SK-N-SH treated with all-trans-retinoic acid at 6 μM for 48 hours (cell line): ENCODE data around the gene CASTOR1.

Experiments
- ARNTL ChIP-seq: fragments of 450-650 bp; formaldehyde crosslinking; IDR thresholded peaks from 2 replicates; pipeline ENCODE4 v1.5.0; 2020; ENCODE audit warnings: low read depth, mild to moderate bottlenecking, moderate library complexity, borderline replicate concordance
- BACH2 ChIP-seq: fragments of 250-450 bp; sonication (Bioruptor Pico); IDR thresholded peaks from 2 replicates; pipeline ENCODE4 v1.9.0; 2021; ENCODE audit warnings: mild to moderate bottlenecking, borderline replicate concordance
- CSDC2 ChIP-seq: fragments of 250-450 bp; sonication (Bioruptor Pico); IDR thresholded peaks from 2 replicates; pipeline ENCODE4 v1.5.0; 2020; ENCODE audit warnings: mild to moderate bottlenecking, moderate library complexity
- ESRRG ChIP-seq: fragments of 250-450 bp; sonication (Bioruptor Pico); IDR thresholded peaks from 2 replicates; pipeline ENCODE4 v1.6.1; 2021; ENCODE audit warnings: mild to moderate bottlenecking
- PPARA ChIP-seq: fragments of 250-450 bp; sonication (Bioruptor Pico); IDR thresholded peaks from 2 replicates; pipeline ENCODE4 v1.5.0; 2020; ENCODE audit warnings: mild to moderate bottlenecking, borderline replicate concordance
- RARB ChIP-seq: fragments of 250-450 bp; sonication (Bioruptor Pico); IDR thresholded peaks from 2 replicates; pipeline ENCODE4 v1.8.0; 2021; ENCODE audit warnings: mild to moderate bottlenecking, moderate library complexity
- SNAI2 ChIP-seq: fragments of 250-450 bp; sonication (Bioruptor Pico); IDR thresholded peaks from 2 replicates; pipeline ENCODE4 v1.5.0; 2020; ENCODE audit warnings: mild to moderate bottlenecking, moderate library complexity
- ZC3H10 ChIP-seq: fragments of 250-450 bp; sonication (Bioruptor Pico); IDR thresholded peaks from 2 replicates; pipeline ENCODE4 v1.5.1; 2021; ENCODE audit warnings: mild to moderate bottlenecking, moderate library complexity
- ZNF8 ChIP-seq: fragments of 450-650 bp; formaldehyde crosslinking; IDR thresholded peaks from 2 replicates; pipeline ENCODE4 v1.5.0; 2020; ENCODE audit warnings: mild to moderate bottlenecking, moderate library complexity
- TF ChIP-seq, protein P1 (sequence below): fragments of 250-450 bp; sonication (Bioruptor Pico); IDR thresholded peaks from 2 replicates; pipeline ENCODE4 v1.8.0; 2020; ENCODE audit warnings: mild to moderate bottlenecking, moderate library complexity, borderline replicate concordance
- TF ChIP-seq, protein P2 (sequence below): fragments of 250-450 bp; sonication (Bioruptor Pico); IDR thresholded peaks from 2 replicates; pipeline ENCODE4 v1.5.1; 2020; ENCODE audit warnings: low read depth, mild to moderate bottlenecking, moderate library complexity
- TF ChIP-seq, protein P3 (sequence below): fragments of 250-450 bp; sonication (Bioruptor Pico); IDR thresholded peaks from 2 replicates; pipeline ENCODE4 v1.5.0; 2020; ENCODE audit warnings: mild to moderate bottlenecking, moderate library complexity

DNA sequence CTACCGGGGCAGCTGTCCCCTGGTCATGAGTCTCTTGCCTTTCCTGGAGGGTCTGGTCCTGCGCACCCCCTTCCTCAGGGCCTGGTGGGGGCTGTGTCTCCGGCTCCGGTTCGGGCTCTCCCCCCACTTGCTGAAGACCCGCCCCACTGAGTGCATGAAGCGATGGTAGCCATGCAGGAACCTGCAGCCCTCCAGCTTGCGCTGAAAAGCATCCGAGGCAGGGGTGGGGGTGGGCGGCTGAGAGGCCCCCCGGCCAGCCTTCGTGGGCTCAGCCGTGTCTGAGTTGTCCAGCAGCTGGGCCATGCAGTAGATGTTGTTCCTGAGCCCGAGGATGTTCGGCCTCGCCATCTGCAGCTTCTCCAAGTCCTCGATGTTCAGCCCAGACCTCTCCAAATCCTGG, 25.4 kb downstream of the CASTOR1 start:
- TF ChIP-seq, protein P1, sequence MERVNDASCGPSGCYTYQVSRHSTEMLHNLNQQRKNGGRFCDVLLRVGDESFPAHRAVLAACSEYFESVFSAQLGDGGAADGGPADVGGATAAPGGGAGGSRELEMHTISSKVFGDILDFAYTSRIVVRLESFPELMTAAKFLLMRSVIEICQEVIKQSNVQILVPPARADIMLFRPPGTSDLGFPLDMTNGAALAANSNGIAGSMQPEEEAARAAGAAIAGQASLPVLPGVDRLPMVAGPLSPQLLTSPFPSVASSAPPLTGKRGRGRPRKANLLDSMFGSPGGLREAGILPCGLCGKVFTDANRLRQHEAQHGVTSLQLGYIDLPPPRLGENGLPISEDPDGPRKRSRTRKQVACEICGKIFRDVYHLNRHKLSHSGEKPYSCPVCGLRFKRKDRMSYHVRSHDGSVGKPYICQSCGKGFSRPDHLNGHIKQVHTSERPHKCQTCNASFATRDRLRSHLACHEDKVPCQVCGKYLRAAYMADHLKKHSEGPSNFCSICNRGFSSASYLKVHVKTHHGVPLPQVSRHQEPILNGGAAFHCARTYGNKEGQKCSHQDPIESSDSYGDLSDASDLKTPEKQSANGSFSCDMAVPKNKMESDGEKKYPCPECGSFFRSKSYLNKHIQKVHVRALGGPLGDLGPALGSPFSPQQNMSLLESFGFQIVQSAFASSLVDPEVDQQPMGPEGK: no peak
- TF ChIP-seq RARB (CRISPR knock-in tag): no peak
- TF ChIP-seq, protein P2, sequence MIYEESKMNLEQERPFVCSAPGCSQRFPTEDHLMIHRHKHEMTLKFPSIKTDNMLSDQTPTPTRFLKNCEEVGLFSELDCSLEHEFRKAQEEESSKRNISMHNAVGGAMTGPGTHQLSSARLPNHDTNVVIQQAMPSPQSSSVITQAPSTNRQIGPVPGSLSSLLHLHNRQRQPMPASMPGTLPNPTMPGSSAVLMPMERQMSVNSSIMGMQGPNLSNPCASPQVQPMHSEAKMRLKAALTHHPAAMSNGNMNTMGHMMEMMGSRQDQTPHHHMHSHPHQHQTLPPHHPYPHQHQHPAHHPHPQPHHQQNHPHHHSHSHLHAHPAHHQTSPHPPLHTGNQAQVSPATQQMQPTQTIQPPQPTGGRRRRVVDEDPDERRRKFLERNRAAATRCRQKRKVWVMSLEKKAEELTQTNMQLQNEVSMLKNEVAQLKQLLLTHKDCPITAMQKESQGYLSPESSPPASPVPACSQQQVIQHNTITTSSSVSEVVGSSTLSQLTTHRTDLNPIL: no peak
- TF ChIP-seq BACH2 (CRISPR knock-in tag): no peak
- TF ChIP-seq PPARA (CRISPR knock-in tag): no peak
- TF ChIP-seq ARNTL (CRISPR knock-in tag): no peak
- TF ChIP-seq SNAI2: no peak
- TF ChIP-seq, protein P3, sequence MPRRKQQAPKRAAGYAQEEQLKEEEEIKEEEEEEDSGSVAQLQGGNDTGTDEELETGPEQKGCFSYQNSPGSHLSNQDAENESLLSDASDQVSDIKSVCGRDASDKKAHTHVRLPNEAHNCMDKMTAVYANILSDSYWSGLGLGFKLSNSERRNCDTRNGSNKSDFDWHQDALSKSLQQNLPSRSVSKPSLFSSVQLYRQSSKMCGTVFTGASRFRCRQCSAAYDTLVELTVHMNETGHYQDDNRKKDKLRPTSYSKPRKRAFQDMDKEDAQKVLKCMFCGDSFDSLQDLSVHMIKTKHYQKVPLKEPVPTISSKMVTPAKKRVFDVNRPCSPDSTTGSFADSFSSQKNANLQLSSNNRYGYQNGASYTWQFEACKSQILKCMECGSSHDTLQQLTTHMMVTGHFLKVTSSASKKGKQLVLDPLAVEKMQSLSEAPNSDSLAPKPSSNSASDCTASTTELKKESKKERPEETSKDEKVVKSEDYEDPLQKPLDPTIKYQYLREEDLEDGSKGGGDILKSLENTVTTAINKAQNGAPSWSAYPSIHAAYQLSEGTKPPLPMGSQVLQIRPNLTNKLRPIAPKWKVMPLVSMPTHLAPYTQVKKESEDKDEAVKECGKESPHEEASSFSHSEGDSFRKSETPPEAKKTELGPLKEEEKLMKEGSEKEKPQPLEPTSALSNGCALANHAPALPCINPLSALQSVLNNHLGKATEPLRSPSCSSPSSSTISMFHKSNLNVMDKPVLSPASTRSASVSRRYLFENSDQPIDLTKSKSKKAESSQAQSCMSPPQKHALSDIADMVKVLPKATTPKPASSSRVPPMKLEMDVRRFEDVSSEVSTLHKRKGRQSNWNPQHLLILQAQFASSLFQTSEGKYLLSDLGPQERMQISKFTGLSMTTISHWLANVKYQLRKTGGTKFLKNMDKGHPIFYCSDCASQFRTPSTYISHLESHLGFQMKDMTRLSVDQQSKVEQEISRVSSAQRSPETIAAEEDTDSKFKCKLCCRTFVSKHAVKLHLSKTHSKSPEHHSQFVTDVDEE: no peak
- no peak for TF ChIP-seq CSDC2 (CRISPR knock-in tag)
- TF ChIP-seq ZC3H10 (CRISPR knock-in tag): no peak
- no peak for TF ChIP-seq ESRRG
- TF ChIP-seq ZNF8 (CRISPR knock-in tag): no peak
